Measurements from ENCODE around the gene KLF4. TPM values are rescaled to one million over a fixed set of nuclear protein-coding genes. Genes with fewer than 3 reads are reported as not detected.

KLF4 gene
- total RNA-seq, 2 experiments from 2014 or later: 0.75 to 1.3 TPM

GRCh38 chr9:107484117-107484723 lies 5.3 kb downstream of the KLF4 start:
- H3K27me3 Mint-ChIP-seq: peaks cover 35% of the 10 kb centered on the region
- CTCF ChIA-PET: no interaction called here
- peaks cover 5% of the 10 kb centered on the region for H3K4me1 Mint-ChIP-seq (ENCODE audit: low read depth)
- intact Hi-C loops (cut with micrococcal nuclease): no loop called here
- POLR2A ChIA-PET: no interaction called here
- no peak overlapping the region for H3K4me3 Mint-ChIP-seq
- no peaks in the 10 kb centered on the region for H3K9me3 Mint-ChIP-seq
- H3K27ac Mint-ChIP-seq: no peak overlapping the region
- no peaks in the 10 kb centered on the region for H3K36me3 Mint-ChIP-seq
- no peak for DNase-seq

- Mint-ChIP-seq H3K9me3 (no peaks in the 10 kb centered on the region), H3K27me3 (peaks cover 34% of the 10 kb centered on the region), H3K27ac (no peak overlapping the region), H3K4me1 (ENCODE audit: low read depth) (peaks cover under 1% of the 10 kb centered on the region), H3K4me3 (no peak overlapping the region), H3K36me3 (no peaks in the 10 kb centered on the region)
- no peak for DNase-seq
- ChIA-PET POLR2A (no interaction called here), CTCF (no interaction called here)
- intact Hi-C loops (cut with micrococcal nuclease): no loop called here
Measured at GRCh38 chr9:107483666-107484065, 5.9 kb downstream of the KLF4 start.

- Mint-ChIP-seq H3K36me3 (no peaks in the 10 kb centered on the region), H3K4me1 (ENCODE audit: low read depth) (no peaks in the 10 kb centered on the region), H3K27ac (no peak overlapping the region), H3K4me3 (no peak overlapping the region), H3K9me3 (no peaks in the 10 kb centered on the region), H3K27me3 (peaks cover 22% of the 10 kb centered on the region)
- ChIA-PET POLR2A (no interaction called here), CTCF (no interaction called here)
- intact Hi-C loops (cut with micrococcal nuclease): no loop called here
- DNase-seq: no peak
Measured at GRCh38 chr9:107481035-107481434, 8.5 kb downstream of the KLF4 start.

- Mint-ChIP-seq H3K36me3 (no peaks in the 10 kb centered on the region), H3K4me3 (no peak overlapping the region), H3K4me1 (ENCODE audit: low read depth) (no peaks in the 10 kb centered on the region), H3K27me3 (peaks cover 16% of the 10 kb centered on the region), H3K27ac (no peak overlapping the region), H3K9me3 (no peaks in the 10 kb centered on the region)
- DNase-seq: no peak
- CTCF ChIA-PET: no interaction called here
- POLR2A ChIA-PET: no interaction called here
- intact Hi-C loops (cut with micrococcal nuclease): no loop called here
Measured at GRCh38 chr9:107480386-107480789, 9.2 kb downstream of the KLF4 start.

GRCh38 chr9:107478805-107479204 lies 10.8 kb downstream of the KLF4 start:
- no peak overlapping the region for H3K27ac Mint-ChIP-seq
- no peaks in the 10 kb centered on the region for H3K9me3 Mint-ChIP-seq
- no peaks in the 10 kb centered on the region for H3K36me3 Mint-ChIP-seq
- H3K4me1 Mint-ChIP-seq (ENCODE audit: low read depth): no peaks in the 10 kb centered on the region
- ChIA-PET CTCF (no interaction called here), POLR2A (no interaction called here)
- H3K4me3 Mint-ChIP-seq: no peak overlapping the region
- intact Hi-C loops (cut with micrococcal nuclease): no loop called here
- peaks cover 18% of the 10 kb centered on the region for H3K27me3 Mint-ChIP-seq
- no peak for DNase-seq

- H3K4me3 Mint-ChIP-seq: no peak overlapping the region
Measured at GRCh38 chr9:107474124-107474523, 15.4 kb downstream of the KLF4 start.

GRCh38 chr9:107472581-107473340 lies 16.8 kb downstream of the KLF4 start:
- POLR2A ChIA-PET: interaction anchor here (0.6 kb wide), 1 partner anchor 1803 kb away, joined by 3 read pairs; no protein-coding TSS in a partner anchor
- no peak for DNase-seq
- Mint-ChIP-seq H3K4me1 (ENCODE audit: low read depth) (no peaks in the 10 kb centered on the region), H3K4me3 (no peak overlapping the region), H3K27me3 (peaks cover 11% of the 10 kb centered on the region), H3K9me3 (no peaks in the 10 kb centered on the region), H3K36me3 (no peaks in the 10 kb centered on the region), H3K27ac (no peak overlapping the region)
- CTCF ChIA-PET: no interaction called here
- intact Hi-C loops (cut with micrococcal nuclease): no loop called here

More at GRCh38 chr9:107474124-107474523, 15.4 kb downstream of the KLF4 start:
- no peaks in the 10 kb centered on the region for H3K4me1 Mint-ChIP-seq (ENCODE audit: low read depth)
- no peak for DNase-seq
- H3K36me3 Mint-ChIP-seq: no peaks in the 10 kb centered on the region
- H3K9me3 Mint-ChIP-seq: no peaks in the 10 kb centered on the region
- intact Hi-C loops (cut with micrococcal nuclease): no loop called here
- peaks cover 15% of the 10 kb centered on the region for H3K27me3 Mint-ChIP-seq
- POLR2A ChIA-PET: no interaction called here
- no peak overlapping the region for H3K27ac Mint-ChIP-seq
- CTCF ChIA-PET: no interaction called here

GRCh38 chr9:107471552-107471951 lies 18.0 kb downstream of the KLF4 start:
- POLR2A ChIA-PET: no interaction called here

GRCh38 chr9:107467416-107467815 lies 22.2 kb downstream of the KLF4 start:
- Mint-ChIP-seq H3K27me3 (peaks cover 33% of the 10 kb centered on the region), H3K4me3 (no peak overlapping the region), H3K4me1 (ENCODE audit: low read depth) (peaks cover 4% of the 10 kb centered on the region), H3K36me3 (no peaks in the 10 kb centered on the region), H3K27ac (no peak overlapping the region), H3K9me3 (no peaks in the 10 kb centered on the region)
- no peak for DNase-seq
- intact Hi-C loops (cut with micrococcal nuclease): loop anchor here (5.0 kb wide), 2 partner anchors 1100 to 1295 kb away; no protein-coding TSS in a partner anchor
- ChIA-PET POLR2A (no interaction called here), CTCF (interaction anchor here (0.6 kb wide), 1 partner anchor 212 kb away, joined by 3 read pairs; no protein-coding TSS in a partner anchor)

More at GRCh38 chr9:107471552-107471951, 18.0 kb downstream of the KLF4 start:
- Mint-ChIP-seq H3K36me3 (no peaks in the 10 kb centered on the region), H3K27me3 (peaks cover 20% of the 10 kb centered on the region), H3K9me3 (no peaks in the 10 kb centered on the region), H3K4me3 (no peak overlapping the region), H3K27ac (no peak overlapping the region), H3K4me1 (ENCODE audit: low read depth) (no peaks in the 10 kb centered on the region)
- no peak for DNase-seq
- intact Hi-C loops (cut with micrococcal nuclease): no loop called here
- CTCF ChIA-PET: interaction anchor here (0.7 kb wide), 1 partner anchor 52 kb away, joined by 3 read pairs; no protein-coding TSS in a partner anchor

- DNase-seq: no peak
- Mint-ChIP-seq H3K4me3 (no peak overlapping the region), H3K4me1 (ENCODE audit: low read depth) (peaks cover 4% of the 10 kb centered on the region), H3K36me3 (no peaks in the 10 kb centered on the region), H3K27me3 (peaks cover 37% of the 10 kb centered on the region), H3K9me3 (no peaks in the 10 kb centered on the region), H3K27ac (no peak overlapping the region)
- POLR2A ChIA-PET: no interaction called here
- CTCF ChIA-PET: interaction anchor here (0.6 to 1.8 kb wide), 2 partner anchors 213 to 1099 kb away, joined by 3 to 6 read pairs; no protein-coding TSS in a partner anchor
- intact Hi-C loops (cut with micrococcal nuclease): loop anchor here (5.0 kb wide), 2 partner anchors 1100 to 1295 kb away; no protein-coding TSS in a partner anchor
Measured at GRCh38 chr9:107466826-107467225, 22.7 kb downstream of the KLF4 start.

GRCh38 chr9:107465467-107466451 lies 23.8 kb downstream of the KLF4 start:
- CTCF ChIA-PET: interaction anchor here (0.7 to 1.8 kb wide), 2 partner anchors 1100 to 1179 kb away, joined by 3 to 6 read pairs; no protein-coding TSS in a partner anchor
- H3K36me3 Mint-ChIP-seq: no peaks in the 10 kb centered on the region
- peaks cover 4% of the 10 kb centered on the region for H3K4me1 Mint-ChIP-seq (ENCODE audit: low read depth)
- H3K4me3 Mint-ChIP-seq: no peak overlapping the region
- H3K27me3 Mint-ChIP-seq: peaks cover 35% of the 10 kb centered on the region
- H3K27ac Mint-ChIP-seq: no peak overlapping the region
- POLR2A ChIA-PET: no interaction called here
- peak; percentile 45 for DNase-seq
- intact Hi-C loops (cut with micrococcal nuclease): loop anchor here (5.0 kb wide), 2 partner anchors 1102 to 1297 kb away; no protein-coding TSS in a partner anchor
- H3K9me3 Mint-ChIP-seq: no peaks in the 10 kb centered on the region

- intact Hi-C loops (cut with micrococcal nuclease): no loop called here
- H3K36me3 Mint-ChIP-seq: no peaks in the 10 kb centered on the region
- POLR2A ChIA-PET: no interaction called here
- H3K4me3 Mint-ChIP-seq: no peak overlapping the region
- CTCF ChIA-PET: interaction anchor here (0.6 kb wide), 1 partner anchor 398 kb away, joined by 3 read pairs; no protein-coding TSS in a partner anchor
- no peak for DNase-seq
- H3K4me1 Mint-ChIP-seq (ENCODE audit: low read depth): peaks cover 4% of the 10 kb centered on the region
- H3K27me3 Mint-ChIP-seq: peaks cover 36% of the 10 kb centered on the region
- no peaks in the 10 kb centered on the region for H3K9me3 Mint-ChIP-seq
- no peak overlapping the region for H3K27ac Mint-ChIP-seq
Measured at GRCh38 chr9:107464516-107464915, 25.1 kb downstream of the KLF4 start.
